Upper lobe of left lung (tissue), 4 donors: ENCODE results near the gene PDE6G.

Experiments used
- CTCF ChIP-seq, 6 experiments: fragments of 450-650 bp in 4 of 6; fragments of 200-600 bp in 2 of 6; sonication (generic) in 2 of 6; IDR thresholded peaks; one replicate each; pipeline ENCODE4 v1.5.1; 2016 to 2019; ENCODE audit warnings: antibody characterized with exemption in 6 of 6
- POLR2A ChIP-seq, 4 donors: fragments of 450-650 bp; IDR thresholded peaks; one replicate each; pipeline ENCODE4 v1.5.1; 2016 to 2017; ENCODE audit warnings: antibody characterized with exemption in 4 of 4, mild to moderate bottlenecking in 2 of 4
- POLR2AphosphoS5 ChIP-seq, 2 donors: sonication (generic); formaldehyde crosslinking; IDR thresholded peaks; one replicate each; pipeline ENCODE4 v1.5.1; 2017; ENCODE audit warnings: antibody characterized with exemption in 2 of 2

DNA sequence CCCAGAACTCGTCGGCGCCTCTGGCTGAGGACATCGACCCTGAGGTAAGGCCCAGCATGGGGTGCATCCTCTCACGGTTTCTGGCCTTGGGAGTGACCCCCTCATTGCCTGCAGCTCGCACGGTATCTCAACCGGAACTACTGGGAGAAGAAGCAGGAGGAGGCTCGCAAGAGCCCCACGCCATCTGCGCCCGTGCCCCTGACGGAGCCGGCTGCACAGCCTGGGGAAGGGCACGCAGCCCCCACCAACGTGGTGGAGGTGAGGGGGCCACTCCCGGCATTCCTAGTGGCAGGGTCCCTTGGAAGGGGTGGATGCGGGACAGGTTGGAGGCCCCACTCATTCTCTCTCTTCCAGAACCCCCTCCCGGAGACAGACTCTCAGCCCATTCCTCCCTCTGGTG is 38.5 kb upstream of the PDE6G start:
- TF ChIP-seq POLR2A (IDR thresholded peaks at IDR 0.05) (no peak), CTCF (IDR thresholded peaks at IDR 0.05) (no peak), POLR2AphosphoS5 (IDR thresholded peaks at IDR 0.05) (no peak)
